Ovary (tissue), 9 donors: ENCODE data around the gene FARP1. TPM values are rescaled to one million over a fixed set of nuclear protein-coding genes. Genes with fewer than 3 reads are reported as not detected.

Experiments
- DNase-seq, 5 donors: peaks; one replicate each; pipeline ENCODE4 v3.0.0-alpha.2; 2019 to 2020
- H3K27ac ChIP-seq, 2 donors: fragments of 200-600 bp; one replicate each; pipeline versions ENCODE4 v1.5.1 to v1.8.0; 2019 to 2022
- H3K27me3 ChIP-seq: fragments of 200-600 bp; one replicate; pipeline ENCODE4 v1.8.0; 2022
- H3K36me3 ChIP-seq: fragments of 200-600 bp; sonication (generic); one replicate; pipeline ENCODE4 v1.5.1; 2019
- H3K4me1 ChIP-seq: one replicate; pipeline ENCODE4 v1.8.1; 2013; ENCODE audit warnings: mild to moderate bottlenecking, moderate library complexity; ENCODE audit not compliant: insufficient read depth
- H3K4me3 ChIP-seq: fragments of 200-600 bp; sonication (generic); one replicate; pipeline ENCODE4 v1.5.1; 2017
- H3K9me3 ChIP-seq, 2 donors: fragments of 200-600 bp in 1 of 2; sonication (generic) in 1 of 2; one replicate each; pipeline versions ENCODE4 v1.5.1 to v1.8.1; 2013 to 2019; ENCODE audit warnings: mild to moderate bottlenecking in 1 of 2, moderate library complexity in 1 of 2
- CTCF ChIP-seq, 3 donors: fragments of 450-650 bp in 2 of 3; fragments of 200-600 bp in 1 of 3; IDR thresholded peaks; one replicate each; pipeline versions ENCODE4 v1.5.1 to v1.8.0; 2016 to 2022; ENCODE audit warnings: antibody characterized with exemption in 3 of 3, mild to moderate bottlenecking in 1 of 3
- EP300 ChIP-seq: sonication (generic); formaldehyde crosslinking; IDR thresholded peaks from one replicate; pipeline ENCODE4 v1.6.1; 2017; ENCODE audit warnings: antibody characterized with exemption
- POLR2A ChIP-seq: fragments of 450-650 bp; IDR thresholded peaks from one replicate; pipeline ENCODE4 v1.6.1; 2017; ENCODE audit warnings: antibody characterized with exemption, mild to moderate bottlenecking, moderate library complexity
- whole genome bisulfite sequencing, 3 donors: extraction: QIAGEN DNeasy Blood & Tissue Kit in 1 of 3; methylation state at CpG; one replicate each; pipeline versions ENCODE4 v1.1.5 to v1.1.7; 2013 to 2017; 5-methylcytosine and 5-hydroxymethylcytosine counted together
- intact Hi-C, 4 donors: fragments of 100-400 bp; cut with DNase I; formaldehyde crosslinking; loops; one replicate each; pipeline versions ENCODE4 v1.11.0 to v1.15.1; 2022 to 2023
- polyA plus RNA-seq, 2 donors: library from polyadenylated mRNA; stranded (reverse); fragments of 200-250 nt in 1 of 2; fragments of 350-450 nt in 1 of 2; fragmentation: Illumina TruSeq in 1 of 2; extraction: RNeasy Lipid Tissue Mini Kit (QIAGEN cat#74804) in 1 of 2; gene quantifications; one replicate each; pipeline ENCODE4 v1.2.3, GENCODE V29; 2013 to 2014
- total RNA-seq, 7 donors: library from RNA; depleted of rRNA in 2 of 7; stranded (reverse); fragments of >200 nt in 2 of 7; fragmentation: NEBNext Ultra II Directional in 3 of 7; extraction: Animal tissue kit (Norgen Biotek cat#: 25700) in 3 of 7; gene quantifications; one replicate each; pipeline versions ENCODE4 v1.1.0 to v1.2.4, GENCODE V29; 2016 to 2023
- donor health status: DM: no; HTN: no; CAD: no; lungs with moderate emphysema.
- donor health status: DM: no; HTN: no; CAD: no.
- donor health status: Bipolar disorder and iron deficiency.
- donor health status: DM: yes; HTN: yes; CAD: no.
- donor health status: DM: no; HTN: no; CAD: no.
- donor health status: DM: yes; HTN: yes; CAD: no.

The FARP1 gene
- total and polyA plus RNA-seq, 9 donors = 10.2 to 90.1 (median 35.6) TPM

- DNase-seq = no peak
- Histone ChIP-seq H3K36me3 (no peaks in the 10 kb centered on the region), H3K9me3 (no peaks in the 10 kb centered on the region), H3K4me1 (peaks cover 5% of the 10 kb centered on the region), H3K27me3 (no peaks in the 10 kb centered on the region), H3K27ac (no peak overlapping the region), H3K4me3 (no peak overlapping the region)
- no peak for TF ChIP-seq POLR2A
- TF ChIP-seq EP300 = no peak
- TF ChIP-seq CTCF (IDR thresholded peaks at IDR 0.05) = no peak
- 34 to 61% (median 47%) methylated on average over 12 of the region's 12 CpGs for WGBS, 3 donors
- intact Hi-C loops = no loop called here
Measured at GRCh38 chr13:98273824-98274742, 131.2 kb downstream of the FARP1 start.

DNA sequence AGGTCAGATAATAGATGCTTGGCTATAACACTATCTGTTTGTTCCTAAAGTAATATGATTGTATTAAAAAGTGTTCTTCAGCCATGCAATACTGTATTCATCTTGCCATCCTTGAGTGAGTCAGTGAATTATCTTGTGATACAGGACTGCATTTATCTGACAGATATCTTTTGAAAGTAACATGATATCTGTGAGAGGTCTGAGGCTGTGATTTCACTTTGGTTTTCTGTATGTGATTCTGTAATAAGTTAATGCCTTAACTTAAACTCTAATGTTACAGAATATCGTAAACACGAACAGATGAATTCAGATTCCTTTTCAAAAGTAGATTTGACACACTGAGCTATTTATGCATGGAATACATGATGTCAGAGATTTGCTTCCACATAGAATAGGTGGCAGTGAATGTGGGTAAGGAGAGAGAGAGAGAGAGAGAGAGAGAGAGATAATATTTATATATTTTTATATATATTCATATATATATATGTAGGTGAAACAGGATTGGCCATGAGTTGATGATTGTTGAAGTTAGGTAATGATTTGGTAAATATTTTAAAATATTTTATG is 132.1 kb downstream of the FARP1 start:
- Histone ChIP-seq H3K36me3 (no peaks in the 10 kb centered on the region), H3K4me1 (peaks cover 5% of the 10 kb centered on the region), H3K9me3 (no peaks in the 10 kb centered on the region), H3K27ac (no peak overlapping the region), H3K27me3 (no peaks in the 10 kb centered on the region), H3K4me3 (no peak overlapping the region)
- intact Hi-C loops = no loop called here
- DNase-seq = no peak
- 73 to 97% (median 95%) methylated on average over 2 of the region's 2 CpGs for WGBS, 3 donors
- TF ChIP-seq POLR2A (no peak), EP300 (no peak), CTCF (IDR thresholded peaks at IDR 0.05) (no peak)

DNA sequence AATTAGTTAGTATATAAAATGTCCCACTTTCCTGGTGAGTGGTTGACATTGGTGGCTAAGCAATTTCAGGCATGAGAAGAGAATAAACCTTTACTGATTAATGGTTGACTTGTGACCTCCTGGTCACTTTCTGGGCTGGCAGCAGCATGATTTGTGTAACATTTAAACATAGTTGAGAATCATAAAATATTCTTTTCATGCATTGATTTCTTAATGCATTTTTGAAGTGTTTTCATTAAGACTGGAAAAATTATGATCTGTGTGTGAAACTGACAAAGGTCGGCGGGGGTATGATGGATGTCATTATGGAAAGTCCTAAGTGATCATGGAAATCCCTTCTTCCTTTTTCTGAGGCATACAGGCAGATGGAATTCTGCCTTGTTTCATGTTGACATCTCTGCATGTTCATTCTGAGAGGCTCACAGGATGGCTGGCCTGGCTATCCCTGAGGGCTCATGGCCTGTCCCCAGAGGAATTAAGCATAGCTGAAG is 132.8 kb downstream of the FARP1 start:
- 75 to 89% (median 86%) methylated on average over 2 of the region's 2 CpGs for WGBS, 3 donors
- Histone ChIP-seq H3K27me3 (no peaks in the 10 kb centered on the region), H3K27ac (no peak overlapping the region), H3K36me3 (no peaks in the 10 kb centered on the region), H3K9me3 (no peaks in the 10 kb centered on the region), H3K4me1 (peaks cover 5% of the 10 kb centered on the region), H3K4me3 (no peak overlapping the region)
- intact Hi-C loops = no loop called here
- TF ChIP-seq CTCF (IDR thresholded peaks at IDR 0.05) (no peak), EP300 (no peak), POLR2A (no peak)
- DNase-seq = no peak

- Histone ChIP-seq H3K36me3 (no peaks in the 10 kb centered on the region), H3K27me3 (no peaks in the 10 kb centered on the region), H3K4me3 (no peak overlapping the region), H3K9me3 (no peaks in the 10 kb centered on the region), H3K27ac (no peak overlapping the region), H3K4me1 (peaks cover 5% of the 10 kb centered on the region)
- intact Hi-C loops = no loop called here
- WGBS, 3 donors = 33 to 59% (median 45%) methylated on average over 3 of the region's 3 CpGs
- DNase-seq = no peak
- TF ChIP-seq POLR2A (no peak), CTCF (IDR thresholded peaks at IDR 0.05) (no peak), EP300 (no peak)
Measured at GRCh38 chr13:98276486-98276885, 133.6 kb downstream of the FARP1 start.
